HUES48 (cell line): ENCODE measurements around the gene ZFPM1.
"Not testable (repeated sequence)": the region's sequence is repeated elsewhere in the genome, so short reads cannot be mapped to it uniquely, and the experiment has no call there.

Experiments used
- H3K27ac ChIP-seq: one replicate; pipeline ENCODE4 v1.7.0; 2013; ENCODE audit warnings: low read depth, low read length, inconsistent platforms
- H3K27me3 ChIP-seq: 2 replicates; pipeline ENCODE4 v1.6.1; 2013; ENCODE audit warnings: mild to moderate bottlenecking, low read length; ENCODE audit not compliant: control insufficient read depth, insufficient read depth
- H3K36me3 ChIP-seq: 2 replicates; pipeline ENCODE4 v1.6.1; 2013; ENCODE audit warnings: low read length; ENCODE audit not compliant: control insufficient read depth, insufficient read depth
- H3K4me1 ChIP-seq: 2 replicates; pipeline ENCODE4 v1.6.1; 2013; ENCODE audit warnings: mild to moderate bottlenecking, low read length; ENCODE audit not compliant: control insufficient read depth, insufficient read depth
- H3K4me3 ChIP-seq: 2 replicates; pipeline ENCODE4 v1.5.1; 2013; ENCODE audit warnings: mild to moderate bottlenecking, low read depth, low read length
- H3K9ac ChIP-seq: 2 replicates; pipeline ENCODE4 v1.6.1; 2013; ENCODE audit warnings: mild to moderate bottlenecking, low read depth, low read length, moderate library complexity
- H3K9me3 ChIP-seq: 2 replicates; pipeline ENCODE4 v1.6.1; 2013; ENCODE audit warnings: low read length; ENCODE audit not compliant: control insufficient read depth, insufficient read depth

The ZFPM1 gene

DNA sequence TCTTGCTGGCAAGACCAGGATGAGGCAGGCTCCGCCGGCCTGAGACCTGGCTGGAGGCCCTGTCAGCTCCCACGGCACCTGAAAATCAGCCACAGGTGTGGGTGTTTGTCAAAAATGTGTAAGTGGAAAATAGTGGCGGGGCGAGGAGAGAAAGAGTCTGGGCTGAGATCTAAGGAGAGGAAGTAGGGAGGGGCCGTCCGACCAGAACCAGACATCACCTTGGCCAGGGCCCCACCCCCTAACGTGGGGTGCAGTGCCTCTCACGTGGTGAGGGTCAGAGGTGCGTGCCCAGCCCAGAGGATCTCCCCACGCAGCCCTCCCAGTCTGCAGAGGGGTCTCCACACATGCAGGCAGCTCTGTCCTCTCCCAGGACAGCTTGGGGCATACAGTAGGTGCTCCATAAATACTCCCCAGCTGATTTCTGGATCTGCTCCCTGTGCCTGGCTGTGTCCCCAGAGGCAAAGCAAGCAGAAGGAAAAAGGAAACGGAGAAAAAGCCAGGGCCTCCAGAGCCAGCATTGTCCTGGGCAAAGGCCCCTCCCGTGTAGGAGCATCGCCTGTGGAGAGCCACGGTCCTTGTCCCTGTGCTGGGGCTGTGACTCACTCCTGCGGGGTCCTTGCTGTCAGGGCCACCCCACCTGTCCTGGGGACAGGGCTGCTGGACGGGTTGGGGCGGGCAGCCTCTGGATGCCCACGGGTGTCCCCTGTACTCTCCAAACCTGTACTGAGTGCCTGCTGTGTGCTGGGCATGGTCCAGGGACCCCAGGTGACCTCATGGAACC lies 16.7 kb downstream of the ZFPM1 start:
- no peaks in the 10 kb centered on the region for H3K9me3 ChIP-seq
- no peaks in the 10 kb centered on the region for H3K27me3 ChIP-seq
- H3K4me1 ChIP-seq, result peaks cover 8% of the 10 kb centered on the region
- no peak overlapping the region for H3K27ac ChIP-seq
- no peaks in the 10 kb centered on the region for H3K36me3 ChIP-seq
- no peak overlapping the region for H3K4me3 ChIP-seq
- no peak overlapping the region for H3K9ac ChIP-seq

DNA sequence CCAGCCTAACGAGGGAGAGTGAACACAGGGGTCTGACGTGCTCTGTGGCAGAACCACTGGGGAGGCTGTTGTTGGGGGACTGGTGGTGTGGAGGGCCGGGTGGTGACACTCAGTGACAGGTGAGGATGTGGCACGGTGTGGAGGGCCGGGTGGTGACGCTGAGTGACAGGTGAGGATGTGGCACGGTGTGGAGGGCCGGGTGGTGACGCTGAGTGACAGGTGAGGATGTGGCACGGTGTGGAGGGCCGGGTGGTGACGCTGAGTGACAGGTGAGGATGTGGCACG lies 17.3 kb downstream of the ZFPM1 start:
- not testable (repeated sequence) for H3K4me3 ChIP-seq, H3K27ac ChIP-seq, H3K27me3 ChIP-seq, H3K9me3 ChIP-seq, H3K4me1 ChIP-seq, H3K36me3 ChIP-seq, H3K9ac ChIP-seq

DNA sequence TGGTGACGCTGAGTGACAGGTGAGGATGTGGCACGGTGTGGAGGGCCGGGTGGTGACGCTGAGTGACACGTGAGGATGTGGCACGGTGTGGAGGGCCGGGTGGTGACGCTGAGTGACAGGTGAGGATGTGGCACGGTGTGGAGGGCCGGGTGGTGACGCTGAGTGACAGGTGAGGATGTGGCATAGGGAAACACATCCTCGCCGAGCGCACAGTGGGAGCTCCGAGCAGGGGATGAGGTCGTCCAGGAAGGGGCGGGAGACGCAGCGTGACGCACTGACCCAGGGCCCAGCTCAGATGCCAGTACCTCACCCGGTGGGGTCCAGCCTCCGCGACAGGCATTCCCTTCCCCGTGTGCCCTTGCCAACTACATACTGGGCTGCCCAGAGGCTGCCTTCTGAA lies 17.6 kb downstream of the ZFPM1 start:
- H3K27me3 ChIP-seq, H3K4me1 ChIP-seq, H3K4me3 ChIP-seq, H3K27ac ChIP-seq, H3K36me3 ChIP-seq, H3K9ac ChIP-seq, H3K9me3 ChIP-seq: not testable (repeated sequence)

DNA sequence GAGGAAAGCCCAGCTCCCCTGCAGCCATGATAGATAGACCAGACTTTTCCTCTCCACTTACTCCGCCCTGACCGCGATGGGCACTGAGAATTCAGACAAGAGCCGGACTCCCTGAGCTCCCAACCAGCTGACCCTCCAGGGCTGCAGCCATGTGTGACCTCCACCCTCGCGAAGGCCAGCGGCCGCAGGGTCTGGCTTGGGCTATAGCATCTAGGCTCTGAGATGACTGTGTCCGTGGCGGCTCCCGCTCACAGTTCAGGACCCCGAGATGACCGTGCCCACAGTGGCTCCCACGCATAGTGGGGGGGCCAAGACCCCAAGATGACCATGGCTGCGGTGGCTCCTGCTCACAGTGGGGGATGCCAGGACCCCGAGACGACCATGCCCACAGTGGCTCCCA lies 18.0 kb downstream of the ZFPM1 start:
- Histone ChIP-seq H3K4me1 (peaks cover 8% of the 10 kb centered on the region), H3K9me3 (no peaks in the 10 kb centered on the region), H3K27ac (no peak overlapping the region), H3K27me3 (no peaks in the 10 kb centered on the region), H3K9ac (no peak overlapping the region), H3K4me3 (no peak overlapping the region), H3K36me3 (no peaks in the 10 kb centered on the region)

DNA sequence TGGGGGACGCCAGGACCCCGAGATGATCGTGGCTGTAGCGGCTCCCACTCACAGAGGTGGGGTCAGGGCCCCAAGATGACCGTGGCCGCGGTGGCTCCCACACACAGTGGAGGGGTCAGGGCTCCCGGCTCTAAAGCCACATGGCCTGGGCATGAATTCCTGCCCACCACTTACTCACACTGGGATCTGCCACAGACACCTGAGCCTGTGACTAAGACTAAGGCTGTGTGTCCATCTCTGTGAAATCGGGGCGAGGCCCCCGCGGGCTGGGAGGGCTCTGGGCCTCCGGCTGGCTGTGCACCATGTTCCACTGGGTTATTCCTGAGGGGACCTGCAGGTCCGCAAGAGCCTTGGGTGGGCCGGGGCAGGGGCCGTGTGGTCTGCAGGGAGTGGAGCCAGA lies 18.5 kb downstream of the ZFPM1 start:
- no peak overlapping the region for H3K27ac ChIP-seq
- H3K9me3 ChIP-seq, result no peaks in the 10 kb centered on the region
- H3K4me3 ChIP-seq, result no peak overlapping the region
- H3K36me3 ChIP-seq, result no peaks in the 10 kb centered on the region
- H3K9ac ChIP-seq, result no peak overlapping the region
- H3K4me1 ChIP-seq, result peaks cover 8% of the 10 kb centered on the region
- H3K27me3 ChIP-seq, result no peaks in the 10 kb centered on the region

DNA sequence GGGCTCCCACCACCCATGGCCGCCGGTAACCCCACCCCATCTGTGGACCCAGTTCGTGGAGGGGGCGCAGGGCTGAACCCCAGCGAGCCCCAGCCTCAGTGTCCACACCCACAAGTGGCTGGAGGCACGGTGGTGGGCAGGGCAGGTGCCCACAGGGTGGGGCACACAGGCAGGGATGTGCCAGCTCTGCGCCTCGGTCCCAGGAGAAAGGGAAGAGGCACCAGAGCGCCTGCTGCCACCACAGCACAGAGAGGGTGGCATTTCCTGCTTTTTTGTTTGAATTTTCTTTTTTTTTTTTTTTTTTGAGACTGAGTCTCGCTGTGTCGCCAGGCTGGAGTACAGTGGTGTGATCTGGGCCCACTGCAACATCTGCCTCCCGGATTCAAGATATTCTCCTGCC lies 19.0 kb downstream of the ZFPM1 start:
- H3K27ac ChIP-seq, result no peak overlapping the region
- no peaks in the 10 kb centered on the region for H3K9me3 ChIP-seq
- no peaks in the 10 kb centered on the region for H3K27me3 ChIP-seq
- no peak overlapping the region for H3K4me3 ChIP-seq
- peaks cover 8% of the 10 kb centered on the region for H3K4me1 ChIP-seq
- H3K36me3 ChIP-seq, result no peaks in the 10 kb centered on the region
- no peak overlapping the region for H3K9ac ChIP-seq

DNA sequence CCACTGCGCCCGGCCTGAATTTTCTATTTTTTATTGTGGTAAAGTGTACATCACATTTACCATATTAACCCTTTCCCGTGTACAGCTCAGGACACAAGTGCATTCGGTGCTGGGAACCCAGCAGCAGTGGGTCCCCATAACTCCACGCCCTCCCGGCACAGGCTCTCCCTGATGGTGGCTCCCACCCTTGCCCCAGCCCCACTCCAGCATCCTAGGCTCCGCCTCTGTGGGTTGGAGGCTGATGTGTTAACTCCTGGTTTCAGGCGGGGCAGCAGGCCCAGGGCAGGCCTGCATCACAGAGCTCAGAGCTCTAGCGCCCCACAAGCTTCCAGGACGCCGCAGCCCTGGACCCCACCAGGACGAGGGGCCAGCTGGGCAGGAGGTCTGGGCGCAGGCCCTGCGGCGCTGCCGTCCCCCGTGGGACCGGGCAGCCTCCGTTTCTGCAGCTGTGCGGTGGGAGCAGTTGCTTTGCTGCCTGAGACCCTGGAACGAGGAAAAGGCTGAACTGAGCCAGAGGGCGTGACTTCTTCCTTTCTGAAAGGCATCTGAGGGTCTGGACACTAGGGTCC lies 19.6 kb downstream of the ZFPM1 start:
- H3K27me3 ChIP-seq, result no peaks in the 10 kb centered on the region
- H3K9me3 ChIP-seq, result no peaks in the 10 kb centered on the region
- no peak overlapping the region for H3K9ac ChIP-seq
- H3K4me3 ChIP-seq, result no peak overlapping the region
- no peaks in the 10 kb centered on the region for H3K36me3 ChIP-seq
- H3K4me1 ChIP-seq, result peaks cover 8% of the 10 kb centered on the region
- H3K27ac ChIP-seq, result no peak overlapping the region

DNA sequence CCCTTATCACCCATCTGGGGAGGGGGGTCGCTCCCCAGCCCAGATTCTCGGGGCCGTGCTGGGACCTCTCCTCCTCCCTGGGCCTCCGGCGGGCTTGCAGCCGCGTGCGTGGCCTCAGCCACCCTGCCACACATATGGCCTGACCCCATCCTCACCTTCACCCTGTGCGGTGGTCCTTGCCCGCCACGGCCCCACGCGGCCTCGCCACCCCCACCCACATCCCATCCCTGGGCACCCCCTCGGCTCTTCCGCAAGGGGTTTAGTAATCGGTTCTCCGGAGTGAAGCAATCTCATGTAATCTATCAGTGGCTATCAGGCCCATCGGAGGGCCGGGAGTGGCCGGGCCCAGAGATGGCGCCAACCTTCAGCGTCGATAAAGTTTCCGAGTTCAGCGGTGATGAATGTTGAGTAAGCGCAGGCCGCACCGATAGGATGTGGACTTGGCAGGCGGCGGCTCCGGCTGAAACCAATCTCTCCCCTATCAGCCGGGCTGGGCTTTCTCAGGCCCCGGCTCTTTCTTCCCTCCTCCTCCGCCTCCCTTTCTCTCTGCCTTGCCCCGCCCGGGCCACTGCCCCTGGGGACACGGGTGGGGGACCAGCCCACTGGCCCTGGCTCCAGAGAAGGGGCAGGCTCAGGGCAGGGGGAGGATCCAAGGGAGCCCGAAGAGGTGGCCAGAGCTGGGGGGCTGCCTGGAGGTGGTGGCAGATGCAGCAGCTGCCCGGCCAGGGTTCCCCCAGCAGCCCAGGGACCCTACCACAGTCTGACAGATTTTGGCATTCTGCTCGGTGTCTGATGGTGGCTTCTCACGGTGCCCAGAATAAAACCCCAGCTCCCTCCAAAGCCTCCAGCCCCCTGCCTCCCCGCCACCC lies 20.8 kb downstream of the ZFPM1 start:
- no peak overlapping the region for H3K27ac ChIP-seq
- no peaks in the 10 kb centered on the region for H3K36me3 ChIP-seq
- no peak overlapping the region for H3K4me3 ChIP-seq
- no peak overlapping the region for H3K9ac ChIP-seq
- H3K4me1 ChIP-seq, result peaks cover 2% of the 10 kb centered on the region; the same call in 1 of the 2 replicates
- H3K9me3 ChIP-seq, result no peaks in the 10 kb centered on the region
- no peaks in the 10 kb centered on the region for H3K27me3 ChIP-seq

DNA sequence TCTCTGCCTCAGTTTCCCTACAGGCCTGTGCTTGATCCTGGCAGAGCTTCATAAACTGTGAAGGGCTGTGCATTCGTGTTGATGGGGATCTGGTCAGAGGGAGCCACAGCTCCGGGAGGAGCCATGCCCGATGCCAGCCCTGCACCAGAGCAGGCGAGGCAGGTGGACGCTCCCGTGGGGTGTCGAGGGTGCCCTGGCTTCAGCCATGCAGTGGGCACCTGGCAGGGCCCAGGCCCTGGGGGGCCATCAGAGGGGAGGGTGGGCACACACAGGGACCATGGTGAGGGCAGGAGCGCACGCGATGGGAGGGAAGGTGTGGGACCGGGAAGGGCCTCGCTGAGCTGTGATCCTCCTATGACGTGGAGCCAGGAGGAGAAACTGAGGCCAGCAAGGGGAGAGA lies 22.0 kb downstream of the ZFPM1 start:
- Histone ChIP-seq H3K36me3 (no peaks in the 10 kb centered on the region), H3K27ac (no peak overlapping the region), H3K9me3 (no peaks in the 10 kb centered on the region), H3K9ac (no peak overlapping the region), H3K27me3 (no peaks in the 10 kb centered on the region), H3K4me1 (no peaks in the 10 kb centered on the region), H3K4me3 (no peak overlapping the region)

DNA sequence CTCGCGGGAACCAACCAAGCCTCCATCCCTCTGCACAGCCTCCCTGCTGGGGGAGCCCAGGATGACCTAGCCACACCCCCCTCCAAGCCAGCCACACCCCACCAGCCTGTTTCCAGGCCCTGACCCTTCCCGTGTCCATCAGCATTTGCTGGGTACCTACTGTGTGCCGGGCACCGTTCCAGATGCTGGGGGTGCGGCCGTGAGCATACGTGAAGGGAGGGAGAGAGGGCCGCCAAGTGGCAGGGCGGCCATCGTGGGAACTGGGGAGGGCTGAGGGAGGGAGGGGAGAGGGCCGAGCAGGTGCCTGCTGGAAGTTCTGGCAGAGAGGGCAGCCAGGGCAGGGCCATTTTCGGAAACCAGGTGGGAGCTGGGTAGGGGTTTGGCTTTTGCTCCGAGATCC lies 23.1 kb downstream of the ZFPM1 start:
- Histone ChIP-seq H3K27ac (no peak overlapping the region), H3K9ac (no peak overlapping the region), H3K4me1 (no peaks in the 10 kb centered on the region)

DNA sequence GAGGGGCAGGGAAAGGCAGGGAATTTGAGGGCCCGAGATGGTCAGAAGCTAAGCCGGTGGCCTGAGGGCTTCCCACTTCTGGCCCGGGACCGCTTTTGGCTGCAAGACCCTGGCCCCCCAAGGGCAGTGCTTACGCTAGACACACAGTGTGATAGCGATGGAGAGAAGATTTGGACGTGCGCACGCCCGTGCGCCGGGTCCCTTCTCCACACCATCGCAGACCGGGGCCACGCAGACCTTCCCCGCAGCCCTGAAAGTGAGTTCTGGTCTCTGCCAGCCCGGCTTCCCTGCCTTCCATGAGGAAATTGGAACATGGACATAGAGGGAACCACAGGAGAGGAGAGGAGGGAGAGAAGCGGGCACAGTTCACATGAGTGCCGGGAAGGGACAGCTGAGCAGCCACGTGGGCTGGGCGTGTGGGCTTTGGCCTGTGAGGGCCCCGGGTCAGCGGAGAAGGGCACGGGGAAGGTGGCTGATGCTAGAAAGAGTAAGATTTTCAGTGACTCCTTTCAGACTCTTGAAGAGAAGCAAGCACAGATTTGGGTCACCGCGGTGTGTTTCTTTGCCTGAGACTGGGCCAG lies 23.8 kb downstream of the ZFPM1 start:
- H3K9me3 ChIP-seq, result no peaks in the 10 kb centered on the region
- no peak overlapping the region for H3K4me3 ChIP-seq
- no peaks in the 10 kb centered on the region for H3K27me3 ChIP-seq
- no peak overlapping the region for H3K27ac ChIP-seq
- H3K9ac ChIP-seq, result no peak overlapping the region
- no peaks in the 10 kb centered on the region for H3K36me3 ChIP-seq
- H3K4me1 ChIP-seq, result no peaks in the 10 kb centered on the region

More for the DNA sequence above, 23.1 kb downstream of the ZFPM1 start:
- no peak overlapping the region for H3K4me3 ChIP-seq
- no peaks in the 10 kb centered on the region for H3K27me3 ChIP-seq
- no peaks in the 10 kb centered on the region for H3K9me3 ChIP-seq
- H3K36me3 ChIP-seq, result no peaks in the 10 kb centered on the region
